Measurements from ENCODE around the gene LYPD3.
"Not testable (repeated sequence)": the region's sequence is repeated elsewhere in the genome, so short reads cannot be mapped to it uniquely, and the experiment has no call there.

The LYPD3 gene

DNA sequence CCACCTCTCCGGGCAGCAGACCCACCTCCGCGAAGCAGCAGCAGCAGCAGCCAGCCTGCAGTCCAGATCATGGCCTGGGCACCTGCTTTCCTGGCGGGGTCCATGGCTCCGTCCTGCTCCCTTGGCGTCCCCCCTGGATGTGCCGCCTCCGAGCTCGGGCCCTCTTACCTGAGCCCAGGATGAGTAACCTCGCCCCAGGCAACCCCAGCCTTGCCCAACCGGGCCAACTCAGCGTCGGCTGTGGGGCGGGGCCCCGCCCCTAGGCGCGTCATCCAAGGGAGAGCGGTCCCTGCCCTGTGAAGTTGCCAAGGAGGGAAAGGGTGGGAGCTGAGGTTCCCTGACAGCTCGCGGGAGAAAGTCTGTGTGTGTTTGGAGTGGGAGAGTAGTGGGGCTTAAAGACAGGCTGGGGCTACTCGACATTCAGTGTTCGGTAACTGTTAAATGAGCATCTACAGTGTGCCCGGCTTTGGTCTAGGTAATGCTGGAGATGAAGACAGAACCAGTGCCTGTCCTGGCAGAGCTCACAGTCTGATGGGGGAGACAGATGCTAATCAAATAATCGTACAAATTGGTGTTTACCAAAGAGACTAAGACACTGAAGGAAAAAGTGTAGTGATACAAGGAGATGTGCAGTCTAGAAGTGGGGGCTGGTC lies at the start of gene LYPD3:
Gene LYPD3, minus strand, starts transcription at position 141 of the 653 bp plus-strand sequence. Its CDS starts 37 bp downstream, at position 104.
- peak in 1 of 2 experiments; percentile 33 for DNase-seq

DNA sequence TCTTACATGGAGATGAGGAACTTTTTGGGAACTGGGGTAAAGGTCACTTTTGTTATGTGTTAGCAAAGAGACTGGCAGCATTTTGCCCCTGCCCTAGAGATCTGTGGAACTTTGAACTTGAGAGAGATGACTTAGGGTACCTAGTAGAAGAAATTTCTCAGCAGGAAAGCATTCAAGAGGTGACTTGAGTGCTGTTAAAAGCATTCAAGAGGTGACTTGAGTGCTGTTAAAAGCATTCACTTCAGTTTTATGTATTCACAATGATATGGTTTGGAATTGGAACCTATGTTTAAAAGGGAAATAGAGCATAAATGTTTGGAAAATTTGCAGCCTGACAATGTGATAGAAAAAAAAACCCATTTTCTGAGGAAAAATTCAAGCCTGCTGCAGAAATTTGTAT lies 47.0 kb upstream of the LYPD3 start:
- not testable (repeated sequence) for DNase-seq

DNA sequence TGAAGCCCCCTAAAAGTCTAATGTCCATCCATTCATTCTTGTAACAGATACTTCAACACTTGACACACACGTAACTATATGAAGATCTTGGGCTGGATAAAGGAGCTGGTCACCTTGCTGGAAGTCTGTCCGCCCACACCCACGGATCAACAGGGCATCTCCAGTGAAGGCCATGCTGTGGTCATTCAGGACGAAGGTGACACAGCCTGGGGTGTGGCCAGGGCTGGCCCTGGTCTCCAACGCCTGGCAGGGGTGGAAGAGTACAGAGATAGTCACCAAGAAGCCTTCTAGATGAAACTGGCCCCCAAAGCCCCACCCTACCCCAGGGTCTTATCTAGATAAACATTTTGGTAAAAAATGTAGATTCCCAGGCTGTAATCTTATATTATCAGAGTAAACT lies 45.9 kb upstream of the LYPD3 start:
- DNase-seq = no peak

GRCh38 chr19:43510713-43511112 lies 45.3 kb upstream of the LYPD3 start:
- no peak for DNase-seq

DNA sequence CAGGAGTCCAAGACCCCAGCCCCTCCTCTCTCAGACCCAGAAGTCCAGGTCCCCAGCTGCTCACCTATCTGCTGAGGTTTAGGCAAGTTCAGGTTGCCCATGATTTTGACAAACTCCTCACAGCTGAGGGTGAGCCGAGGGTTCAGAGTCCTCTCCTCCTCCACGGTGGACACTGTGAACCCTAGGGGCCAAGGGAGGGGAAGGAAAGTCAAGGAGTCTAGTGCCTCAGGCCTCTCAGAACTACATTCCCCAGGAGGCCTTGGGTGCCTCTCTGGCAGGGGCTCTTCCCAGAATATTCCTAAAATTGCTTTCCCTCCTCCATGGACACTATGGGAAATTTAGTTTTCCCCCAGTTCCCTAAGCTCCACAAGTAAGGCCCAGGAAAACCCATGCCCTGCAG lies 42.5 kb upstream of the LYPD3 start:
- no peak for DNase-seq

DNA sequence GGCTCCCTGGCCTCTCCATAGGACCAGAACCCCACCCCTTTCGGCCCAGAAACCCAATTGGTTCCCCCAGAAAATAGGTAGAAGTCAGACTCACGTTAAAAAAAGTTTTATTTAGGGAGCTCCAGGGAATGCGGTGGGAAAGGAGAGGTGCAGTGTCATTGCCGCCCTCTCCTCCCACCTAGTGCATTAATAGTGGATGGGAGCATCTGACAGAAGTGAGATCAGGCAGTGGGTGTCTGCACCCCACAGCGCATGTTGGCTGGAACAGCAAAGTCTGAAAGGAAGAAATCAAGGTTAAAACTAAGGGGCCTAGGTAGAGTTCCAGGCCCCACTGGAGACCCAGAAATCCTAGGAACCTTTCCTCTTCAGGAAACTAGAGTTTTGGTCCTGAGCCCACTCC lies 41.2 kb upstream of the LYPD3 start:
- no peak for DNase-seq

- no peak for DNase-seq
These were observed 40.5 kb upstream of the LYPD3 start for GRCh38 chr19:43505941-43506340.

DNA sequence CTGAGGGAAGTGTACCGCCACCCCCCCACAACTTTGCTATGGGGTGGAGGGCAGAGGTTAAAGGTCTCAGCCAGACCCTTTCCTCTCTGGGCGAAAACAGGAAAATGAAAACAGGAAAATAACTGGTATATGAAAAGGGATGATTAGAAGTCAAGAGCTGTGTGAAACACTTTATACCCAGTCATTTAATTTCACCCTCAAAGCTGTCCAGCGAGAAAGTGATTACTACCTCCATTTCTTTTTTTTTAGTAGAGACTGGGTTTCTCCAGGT lies 39.7 kb upstream of the LYPD3 start:
- DNase-seq = no peak

DNA sequence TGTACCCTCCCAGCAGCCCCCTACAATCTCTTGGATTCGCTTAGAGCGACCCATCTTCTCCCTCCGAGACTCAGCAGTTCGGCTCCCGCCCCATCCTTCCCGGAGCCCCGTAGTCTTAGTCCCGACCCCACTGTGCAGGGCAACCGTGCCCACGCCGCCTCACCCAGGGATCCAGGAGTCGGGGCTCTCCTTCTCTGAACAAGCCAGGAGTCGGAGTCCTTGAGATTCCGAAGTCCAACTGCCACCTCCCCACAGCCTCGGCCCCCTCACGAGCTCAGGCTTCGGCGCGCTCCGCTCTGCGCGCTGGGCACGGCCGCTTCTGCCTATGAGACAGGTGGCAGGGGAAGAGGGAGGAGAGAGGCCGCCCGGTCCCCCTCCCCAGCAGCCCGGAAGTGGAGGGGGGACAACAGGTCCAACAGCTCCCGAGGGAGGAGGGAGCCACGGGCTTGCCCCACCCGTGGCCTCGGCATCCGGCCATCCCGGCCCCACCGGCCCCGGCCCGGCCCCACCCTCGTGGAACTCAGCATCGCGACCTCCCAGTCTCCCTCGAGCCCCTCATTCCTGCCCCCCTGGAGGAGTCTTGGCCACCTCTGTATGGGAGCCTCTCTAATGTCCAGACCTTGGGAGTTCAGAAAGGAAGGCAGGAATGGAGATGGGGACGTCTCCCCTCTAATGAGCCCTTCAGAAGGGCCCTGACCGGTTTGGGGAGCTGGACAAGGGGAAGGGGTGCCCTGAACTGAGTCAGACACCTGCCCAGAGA lies 39.2 kb upstream of the LYPD3 start, which contains the start of gene PHLDB3:
Gene PHLDB3, minus strand, starts transcription at position 321 of the 760 bp plus-strand sequence. CDS start 628 bp downstream, outside the sequence.
- DNase-seq = peak; percentile 50 to 76

- peak; percentile 85 to 99 for DNase-seq
These were observed 38.4 kb upstream of the LYPD3 start for GRCh38 chr19:43503501-43504425.

GRCh38 chr19:43502419-43502976 lies 37.1 kb upstream of the LYPD3 start:
- no peak for DNase-seq

GRCh38 chr19:43501661-43502418 lies 36.4 kb upstream of the LYPD3 start:
- no peak for DNase-seq

DNA sequence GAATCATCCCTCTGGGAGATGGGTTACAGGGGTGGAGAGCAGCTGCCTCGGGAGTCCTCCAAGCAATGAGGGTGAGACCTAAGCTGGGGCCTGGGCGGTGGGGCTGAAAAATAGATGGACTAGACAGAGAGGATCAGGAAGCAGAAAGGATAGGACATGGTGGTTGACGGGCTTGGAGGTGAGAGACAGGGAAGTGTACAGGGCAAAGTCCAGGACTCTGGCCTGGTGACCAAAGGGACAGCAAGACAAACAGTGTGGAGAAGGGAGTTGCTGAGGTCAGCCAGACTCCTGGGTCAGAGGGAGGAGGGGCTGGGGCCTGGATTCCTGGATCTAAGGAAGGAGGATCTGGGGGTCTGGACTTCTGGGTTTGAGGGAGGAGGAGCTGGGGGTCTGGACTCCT lies 33.6 kb upstream of the LYPD3 start:
- DNase-seq = no peak

- DNase-seq = no peak
These were observed 32.9 kb upstream of the LYPD3 start for GRCh38 chr19:43498233-43498842.

GRCh38 chr19:43496960-43497359 lies 31.6 kb upstream of the LYPD3 start:
- DNase-seq = no peak

GRCh38 chr19:43495082-43495481 lies 29.7 kb upstream of the LYPD3 start:
- no peak for DNase-seq

- no peak for DNase-seq
These were observed 25.4 kb upstream of the LYPD3 start for GRCh38 chr19:43490759-43491158.

- no peak for DNase-seq
These were observed 24.7 kb upstream of the LYPD3 start for GRCh38 chr19:43489979-43490599.

DNA sequence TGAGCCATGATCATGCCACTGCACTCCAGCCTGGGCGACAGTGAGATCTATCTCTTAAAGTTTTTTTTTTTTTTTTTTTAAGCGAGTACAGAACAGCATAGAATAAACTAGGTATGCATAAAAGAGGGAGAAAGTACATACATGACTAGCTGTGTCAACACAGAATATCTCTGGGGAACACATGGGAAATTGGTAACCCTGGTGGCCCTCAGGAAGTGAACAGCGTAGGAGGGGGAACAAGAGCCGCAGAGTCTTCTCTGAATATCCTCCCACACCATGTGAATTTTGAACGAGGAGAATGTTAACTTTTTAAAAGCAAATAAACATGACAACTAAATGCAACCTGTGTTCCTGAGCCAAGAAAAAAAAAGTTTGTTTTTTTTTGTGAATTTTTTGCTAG lies 23.9 kb upstream of the LYPD3 start:
- DNase-seq = no peak

DNA sequence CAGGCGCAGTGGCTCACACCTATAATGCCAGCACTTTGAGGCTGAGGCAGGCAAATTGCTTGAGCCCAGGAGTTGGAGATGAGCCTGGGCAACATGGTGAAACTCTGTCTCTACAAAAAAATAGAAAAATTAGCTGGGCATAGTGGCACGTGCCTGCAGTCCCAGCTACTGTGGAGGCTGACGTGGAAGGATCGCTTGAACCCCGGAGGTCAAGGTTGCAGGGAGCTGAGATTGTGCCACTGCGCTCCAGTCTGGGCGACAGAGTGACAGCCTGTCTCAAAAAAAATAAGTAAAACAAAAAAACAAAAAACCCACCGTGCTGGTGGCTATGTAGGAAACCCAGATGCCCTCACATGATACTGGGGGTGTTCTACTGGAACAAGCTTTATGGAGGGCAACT lies 22.8 kb upstream of the LYPD3 start:
- no peak for DNase-seq

DNA sequence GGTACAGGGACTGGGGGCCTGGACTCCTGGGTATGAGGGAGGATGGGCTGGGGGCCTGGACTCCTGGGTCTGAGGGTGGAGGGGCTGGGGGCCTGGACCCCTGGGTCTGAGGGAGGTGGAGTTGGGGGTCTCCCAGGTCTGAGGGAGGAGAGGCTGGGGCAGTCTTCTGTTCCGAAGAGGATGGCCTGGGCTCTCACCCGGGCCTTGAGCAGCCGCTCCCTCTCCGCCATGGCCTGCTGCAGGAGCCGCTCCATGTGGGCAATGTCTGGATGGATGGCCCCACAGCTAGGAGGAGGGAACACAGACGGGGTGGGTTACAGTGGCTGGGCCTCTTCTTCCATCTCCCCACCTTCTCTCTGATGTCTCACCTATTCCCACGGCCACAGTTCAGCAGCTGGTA lies 21.0 kb upstream of the LYPD3 start:
- no peak for DNase-seq

DNA sequence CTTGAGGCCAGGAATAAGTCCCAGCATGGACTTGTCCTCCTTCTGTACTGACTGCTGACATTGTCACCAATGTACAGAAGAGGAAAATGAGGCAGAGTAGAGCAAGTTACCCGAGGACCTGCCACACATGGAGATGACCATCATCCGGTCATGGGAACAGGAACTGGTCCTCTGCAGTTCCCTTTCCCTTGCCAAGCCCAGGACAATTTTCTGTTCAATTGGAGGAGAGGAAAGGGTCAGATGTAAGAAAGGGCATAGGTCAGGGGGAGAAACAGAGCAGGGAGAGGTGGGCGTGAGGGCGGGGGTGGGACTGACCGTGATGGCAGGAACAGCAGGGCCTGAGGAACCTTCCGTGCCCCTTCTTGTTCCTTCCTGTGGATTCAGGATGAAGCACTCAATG lies 20.5 kb upstream of the LYPD3 start:
- no peak for DNase-seq

All from NCI-H526 (cell line).